ENCODE measurements around the gene CCDC141. TPM values are rescaled to one million over a fixed set of nuclear protein-coding genes. Genes with fewer than 3 reads are reported as not detected.
A peak's percentile ranks its signal among the peaks of the same experiment; 100 is the strongest.

CCDC141 gene
- total RNA-seq, 1 experiment from 2014 or later, result 0.30 TPM

DNA sequence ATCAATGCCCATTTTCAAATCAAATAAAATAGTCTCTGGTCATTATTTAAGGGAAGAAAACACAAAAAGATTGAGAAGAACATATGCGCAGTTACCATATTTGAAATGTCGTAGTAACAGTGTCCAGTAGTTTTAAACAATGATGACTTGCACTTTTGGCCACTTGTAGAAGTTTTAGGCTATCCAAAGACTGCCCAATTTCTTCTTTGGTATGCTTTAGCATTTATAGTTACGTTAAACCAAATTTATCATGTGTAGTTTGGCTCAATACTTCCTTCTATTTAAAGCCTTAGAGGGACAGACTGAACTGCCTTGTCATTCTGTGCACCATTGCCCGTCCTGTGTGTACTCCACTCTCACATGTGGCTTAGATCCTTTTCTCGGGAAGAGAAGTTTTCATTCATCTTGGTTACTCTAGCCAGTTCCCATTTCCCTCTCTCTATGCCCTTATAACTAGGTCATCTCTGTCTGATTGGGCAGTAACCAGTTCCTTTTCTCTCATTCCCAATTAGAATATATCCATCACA is 157.9 kb downstream of the CCDC141 start (continued):
- TF ChIP-seq, protein P1, sequence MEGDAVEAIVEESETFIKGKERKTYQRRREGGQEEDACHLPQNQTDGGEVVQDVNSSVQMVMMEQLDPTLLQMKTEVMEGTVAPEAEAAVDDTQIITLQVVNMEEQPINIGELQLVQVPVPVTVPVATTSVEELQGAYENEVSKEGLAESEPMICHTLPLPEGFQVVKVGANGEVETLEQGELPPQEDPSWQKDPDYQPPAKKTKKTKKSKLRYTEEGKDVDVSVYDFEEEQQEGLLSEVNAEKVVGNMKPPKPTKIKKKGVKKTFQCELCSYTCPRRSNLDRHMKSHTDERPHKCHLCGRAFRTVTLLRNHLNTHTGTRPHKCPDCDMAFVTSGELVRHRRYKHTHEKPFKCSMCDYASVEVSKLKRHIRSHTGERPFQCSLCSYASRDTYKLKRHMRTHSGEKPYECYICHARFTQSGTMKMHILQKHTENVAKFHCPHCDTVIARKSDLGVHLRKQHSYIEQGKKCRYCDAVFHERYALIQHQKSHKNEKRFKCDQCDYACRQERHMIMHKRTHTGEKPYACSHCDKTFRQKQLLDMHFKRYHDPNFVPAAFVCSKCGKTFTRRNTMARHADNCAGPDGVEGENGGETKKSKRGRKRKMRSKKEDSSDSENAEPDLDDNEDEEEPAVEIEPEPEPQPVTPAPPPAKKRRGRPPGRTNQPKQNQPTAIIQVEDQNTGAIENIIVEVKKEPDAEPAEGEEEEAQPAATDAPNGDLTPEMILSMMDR (IDR thresholded peaks at IDR 0.05 in 2 of 3, conservative IDR thresholded peaks at IDR 0.05 in 1 of 3; ENCODE audit: borderline replicate concordance in 1 of 3, insufficient read depth in 1 of 3, low read depth in 2 of 3, low read length in 2 of 3), result no peak
- no peak for TF ChIP-seq ZNF274 (IDR thresholded peaks at IDR 0.05; ENCODE audit: low read depth, low read length)
- TF ChIP-seq CEBPB (IDR thresholded peaks at IDR 0.05; ENCODE audit: low read depth), result no peak

DNA sequence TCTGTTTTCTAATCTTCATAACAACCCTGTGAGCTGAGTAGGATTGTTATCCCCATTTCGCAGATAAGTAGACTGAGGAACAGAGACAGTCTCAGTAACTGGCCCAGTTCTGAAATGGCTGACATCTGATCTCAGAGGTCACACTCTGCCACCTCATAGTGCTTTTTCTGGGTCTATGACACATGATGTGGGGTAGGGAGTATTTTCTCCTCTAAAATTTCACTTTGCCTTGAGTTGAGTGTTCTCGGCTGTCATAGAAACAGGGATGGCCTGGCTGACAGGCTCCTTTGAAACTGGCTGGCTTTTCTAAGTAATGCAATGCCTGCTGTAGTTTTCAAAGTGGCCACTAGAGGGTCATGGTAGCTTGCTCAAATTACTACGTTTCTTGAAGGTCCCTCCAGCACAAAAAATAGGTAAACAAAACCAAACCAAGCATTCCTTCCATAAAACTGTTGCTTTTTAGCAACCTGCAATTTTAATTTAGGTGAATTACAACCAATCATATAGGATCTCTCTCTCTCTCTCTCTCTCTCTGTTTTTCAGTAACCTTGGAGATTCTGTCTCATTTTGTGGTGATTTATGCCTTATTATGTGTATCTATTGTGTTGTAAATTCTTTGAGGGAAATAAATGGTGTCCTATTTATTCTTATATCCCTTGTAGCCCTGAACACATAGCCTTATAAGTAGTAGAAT is 158.5 kb downstream of the CCDC141 start:
- no peaks in the 10 kb centered on the region for H3K27me3 ChIP-seq (ENCODE audit: insufficient read depth, low read length)
- no peaks in the 10 kb centered on the region for H3K4me1 ChIP-seq (ENCODE audit: control insufficient read depth in 1 of 2, insufficient read depth in 2 of 2, low read length in 2 of 2)
- intact Hi-C loops (cut with micrococcal nuclease), result loop anchor here (1.0 kb wide), 1 partner anchor 238 kb away; no protein-coding TSS in a partner anchor
- no peak overlapping the region for H3K4me3 ChIP-seq (replicated peaks in 1 of 2; ENCODE audit: low read depth in 1 of 2, low read length in 2 of 2)
- H2AFZ ChIP-seq (ENCODE audit: low read depth, low read length, poor library complexity, severe bottlenecking), result peak overlapping the region; percentile 97
- H4K20me1 ChIP-seq (ENCODE audit: insufficient read depth), result no peaks in the 10 kb centered on the region
- POLR2A ChIA-PET, result interaction anchor here (0.7 kb wide), 1 partner anchor 22 kb away, joined by 3 read pairs; no protein-coding TSS in a partner anchor
- TF ChIP-seq, protein P2, sequence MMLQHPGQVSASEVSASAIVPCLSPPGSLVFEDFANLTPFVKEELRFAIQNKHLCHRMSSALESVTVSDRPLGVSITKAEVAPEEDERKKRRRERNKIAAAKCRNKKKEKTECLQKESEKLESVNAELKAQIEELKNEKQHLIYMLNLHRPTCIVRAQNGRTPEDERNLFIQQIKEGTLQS (IDR thresholded peaks at IDR 0.05), result no peak
- TF ChIP-seq, protein P1 (IDR thresholded peaks at IDR 0.05 in 2 of 3, conservative IDR thresholded peaks at IDR 0.05 in 1 of 3; ENCODE audit: borderline replicate concordance in 1 of 3, insufficient read depth in 1 of 3, low read depth in 2 of 3, low read length in 2 of 3), result peak; percentile 56 to 92 (median 90); a peak in 5 of 6 replicates
- TF ChIP-seq RAD21 (IDR thresholded peaks at IDR 0.05; ENCODE audit: low read depth), result peak; percentile 72
- peak; percentile 59 for DNase-seq (ENCODE audit: low read depth, low spot score)
- no peaks in the 10 kb centered on the region for H3K9me3 ChIP-seq (ENCODE audit: control insufficient read depth in 1 of 2, insufficient read depth in 1 of 2, low read depth in 1 of 2, low read length in 2 of 2)
- no peak overlapping the region for H3K9ac ChIP-seq (ENCODE audit: low read length)
- CTCF ChIA-PET, result interaction anchor here (0.6 to 2.2 kb wide), 8 partner anchors 9 to 346 kb away, joined by 3 to 12 read pairs (median 4); no protein-coding TSS in a partner anchor
- H3K79me2 ChIP-seq (ENCODE audit: insufficient read depth, low read length), result no peaks in the 10 kb centered on the region
- no peak overlapping the region for H3K27ac ChIP-seq (ENCODE audit: low read depth, low read length)
- H3K4me2 ChIP-seq (ENCODE audit: low read length), result no peak overlapping the region
- H3K9me2 ChIP-seq (ENCODE audit: insufficient read depth), result no peaks in the 10 kb centered on the region
- H3K36me3 ChIP-seq (ENCODE audit: control insufficient read depth in 1 of 2, insufficient read depth in 2 of 2, low read length in 2 of 2), result no peaks in the 10 kb centered on the region
- BruUV-seq (replicated peaks), result no TSS peak
- RAD21 ChIA-PET (ENCODE audit: low non-redundant PET in 1 of 2, low total read pairs in 2 of 2, uncharacterized antibody in 2 of 2, unreplicated experiment in 2 of 2), result no interaction called here
- peak; percentile 97 for ATAC-seq

Measured in HCT116 (cell line).